Measurements from ENCODE around the gene AURKA. TPM values are rescaled to one million over a fixed set of nuclear protein-coding genes. Genes with fewer than 3 reads are reported as not detected.

The AURKA gene
- total and polyA plus RNA-seq, 4 donors, result 0.88 to 41.6 (median 2.7) TPM

GRCh38 chr20:56426026-56426425 is 34.0 kb upstream of the AURKA start:
- no peaks in the 10 kb centered on the region for H3K27me3 ChIP-seq (ENCODE audit: control insufficient read depth in 4 of 4, insufficient read depth in 4 of 4, low read length in 3 of 4)
- no peak overlapping the region for H3K4me3 ChIP-seq (ENCODE audit: low read depth in 1 of 3, low read length in 3 of 3)
- no peak for DNase-seq (ENCODE audit: low spot score)
- no peak overlapping the region for H3K27ac ChIP-seq (ENCODE audit: low read depth in 1 of 2, low read length in 2 of 2)
- peaks cover 0 to 3% (median 0%) of the 10 kb centered on the region in 4 donors for H3K4me1 ChIP-seq (ENCODE audit: control insufficient read depth in 4 of 4, insufficient read depth in 4 of 4, low read length in 3 of 4)
- H3K9me3 ChIP-seq (ENCODE audit: control insufficient read depth in 4 of 4, low read length in 3 of 4), result no peaks in the 10 kb centered on the region
- H3K9ac ChIP-seq (ENCODE audit: low read depth in 1 of 2, low read length in 2 of 2), result no peak overlapping the region
- no peaks in the 10 kb centered on the region for H3K36me3 ChIP-seq (ENCODE audit: control insufficient read depth in 4 of 4, insufficient read depth in 3 of 4, low read depth in 1 of 4, low read length in 3 of 4)
- no peak for TF ChIP-seq NR2F2 (IDR thresholded peaks at IDR 0.05)
- TF ChIP-seq HNF4A (conservative IDR thresholded peaks at IDR 0.05), result no peak
- 96% methylated on average over 9 of the region's 9 CpGs for WGBS

GRCh38 chr20:56424931-56425330 is 32.9 kb upstream of the AURKA start:
- no peaks in the 10 kb centered on the region for H3K27me3 ChIP-seq (ENCODE audit: control insufficient read depth in 4 of 4, insufficient read depth in 4 of 4, low read length in 3 of 4)
- no peak overlapping the region for H3K9ac ChIP-seq (ENCODE audit: low read depth in 1 of 2, low read length in 2 of 2)
- 92% methylated on average over 1 of the region's 1 CpG for WGBS
- no peak overlapping the region for H3K27ac ChIP-seq (ENCODE audit: low read depth in 1 of 2, low read length in 2 of 2)
- peaks cover 0 to 3% (median 0%) of the 10 kb centered on the region in 4 donors for H3K4me1 ChIP-seq (ENCODE audit: control insufficient read depth in 4 of 4, insufficient read depth in 4 of 4, low read length in 3 of 4)
- DNase-seq (ENCODE audit: low spot score), result no peak
- H3K36me3 ChIP-seq (ENCODE audit: control insufficient read depth in 4 of 4, insufficient read depth in 3 of 4, low read depth in 1 of 4, low read length in 3 of 4), result no peaks in the 10 kb centered on the region
- no peak overlapping the region for H3K4me3 ChIP-seq (ENCODE audit: low read depth in 1 of 3, low read length in 3 of 3)
- TF ChIP-seq NR2F2 (IDR thresholded peaks at IDR 0.05) (no peak), HNF4G (IDR thresholded peaks at IDR 0.05) (no peak), FOXA1 (IDR thresholded peaks at IDR 0.05) (no peak), CTCF (IDR thresholded peaks at IDR 0.05; ENCODE audit: low read depth, low read length, missing input control) (no peak), GABPA (IDR thresholded peaks at IDR 0.05 in 1 of 2, conservative IDR thresholded peaks at IDR 0.05 in 1 of 2) (no peak), ZBTB33 (IDR thresholded peaks at IDR 0.05) (no peak), RAD21 (IDR thresholded peaks at IDR 0.05) (no peak), ATF3 (IDR thresholded peaks at IDR 0.05) (no peak), YY1 (IDR thresholded peaks at IDR 0.05) (no peak), RXRA (IDR thresholded peaks at IDR 0.05) (no peak), FOXA2 (IDR thresholded peaks at IDR 0.05) (no peak), HNF4A (conservative IDR thresholded peaks at IDR 0.05) (no peak), EGR1 (IDR thresholded peaks at IDR 0.05; ENCODE audit: low read depth in 2 of 2) (no peak), SP1 (IDR thresholded peaks at IDR 0.05) (no peak), REST (IDR thresholded peaks at IDR 0.05) (no peak), JUND (IDR thresholded peaks at IDR 0.05) (no peak), TAF1 (conservative IDR thresholded peaks at IDR 0.05) (no peak)
- no peaks in the 10 kb centered on the region for H3K9me3 ChIP-seq (ENCODE audit: control insufficient read depth in 4 of 4, low read length in 3 of 4)

All from liver (tissue), 9 donors.